HepG2 (cell line): ENCODE measurements around the gene ACAT2. TPM values are rescaled to one million over a fixed set of nuclear protein-coding genes. Genes with fewer than 3 reads are reported as not detected.
A peak's percentile ranks its signal among the peaks of the same experiment; 100 is the strongest.

ENCODE experiments used
- CC2D1A ChIP-seq: sonication (generic); formaldehyde crosslinking; IDR thresholded peaks from 2 replicates; pipeline ENCODE4 v1.8.1; 2023; ENCODE audit warnings: mild to moderate bottlenecking, missing genetic modification reagents
- GPN1 ChIP-seq: sonication (generic); formaldehyde crosslinking; IDR thresholded peaks from 2 replicates; pipeline ENCODE4 v1.5.1; 2020; ENCODE audit warnings: missing genetic modification reagents, borderline replicate concordance
- IRF1 ChIP-seq: sonication (generic); formaldehyde crosslinking; IDR thresholded peaks from 2 replicates; pipeline ENCODE4 v1.4.0; 2020; ENCODE audit warnings: low read depth, mild to moderate bottlenecking, missing genetic modification reagents
- KDM4B ChIP-seq: sonication (generic); formaldehyde crosslinking; IDR thresholded peaks from 2 replicates; pipeline ENCODE4 v1.4.0; 2020; ENCODE audit warnings: missing genetic modification reagents
- MAFG ChIP-seq: sonication (generic); formaldehyde crosslinking; IDR thresholded peaks from 2 replicates; pipeline ENCODE4 v1.5.1; 2020; ENCODE audit warnings: mild to moderate bottlenecking, missing genetic modification reagents
- PCBP2 ChIP-seq: fragments of 200-400 bp; formaldehyde crosslinking; optimal IDR thresholded peaks from 2 replicates; pipeline ENCODE3; 2018; ENCODE audit warnings: low read length, low read depth; ENCODE audit not compliant: poor library complexity, severe bottlenecking
- SP2 ChIP-seq: sonication (generic); formaldehyde crosslinking; IDR thresholded peaks from 2 replicates; pipeline ENCODE4 v1.5.1; 2020; ENCODE audit warnings: mild to moderate bottlenecking, missing genetic modification reagents
- TCF12 ChIP-seq, 2 experiments: fragments of 450-650 bp in 1 of 2; sonication (generic) in 1 of 2; formaldehyde crosslinking in 1 of 2; IDR thresholded peaks; 2 replicates each; pipeline versions ENCODE4 v1.6.1 to v1.8.0; 2017 to 2022; ENCODE audit warnings: antibody characterized with exemption in 1 of 2, mild to moderate bottlenecking in 1 of 2, missing genetic modification reagents in 1 of 2, moderate library complexity in 1 of 2
- UBTF ChIP-seq: sonication (generic); formaldehyde crosslinking; IDR thresholded peaks from 2 replicates; pipeline ENCODE4 v1.4.0; 2020; ENCODE audit warnings: mild to moderate bottlenecking, missing genetic modification reagents
- ZNF768 ChIP-seq: sonication (generic); formaldehyde crosslinking; IDR thresholded peaks from 2 replicates; pipeline ENCODE4 v1.4.0; 2020; ENCODE audit warnings: missing genetic modification reagents
- ZNF792 ChIP-seq: IDR thresholded peaks from 2 replicates; pipeline ENCODE4 v1.6.1; 2016
- ZSCAN31 ChIP-seq: sonication (generic); formaldehyde crosslinking; IDR thresholded peaks from 2 replicates; pipeline ENCODE4 v1.5.0; 2020; ENCODE audit warnings: low read depth, mild to moderate bottlenecking, missing genetic modification reagents
- polyA plus RNA-seq, 8 experiments: library from polyadenylated mRNA; depleted of rRNA in 3 of 8; stranded (reverse) in 7 of 8; unstranded in 1 of 8; fragments of >200 nt; fragmentation: Illumina TruSeq in 4 of 8; extraction: Trizol in 4 of 8; gene quantifications; 2 replicates each; pipeline versions ENCODE4 v1.2.1 to v1.2.3, GENCODE V29; 2011 to 2016; ENCODE audit warnings: low read depth in 4 of 8, missing spikeins in 1 of 8, mixed read lengths in 1 of 8; ENCODE audit not compliant: insufficient read depth in 1 of 8
- total RNA-seq, 5 experiments: library from RNA; depleted of rRNA; stranded (reverse); fragments of >200 nt; fragmentation: Illumina TruSeq; extraction: Trizol; gene quantifications; 2 replicates each; pipeline ENCODE4 v1.2.3, GENCODE V29; 2016; ENCODE audit warnings: low read depth in 1 of 5
- TF ChIP-seq, protein P1 (sequence below): sonication (generic); formaldehyde crosslinking; IDR thresholded peaks from 2 replicates; pipeline ENCODE4 v1.4.0; 2020; ENCODE audit warnings: missing genetic modification reagents, borderline replicate concordance
- TF ChIP-seq, protein P2 (sequence below): sonication (generic); formaldehyde crosslinking; IDR thresholded peaks from 2 replicates; pipeline ENCODE4 v1.5.1; 2020; ENCODE audit warnings: missing genetic modification reagents, mild to moderate bottlenecking, borderline replicate concordance
- TF ChIP-seq, protein P3 (sequence below): sonication (generic); formaldehyde crosslinking; IDR thresholded peaks from 2 replicates; pipeline ENCODE4 v1.4.0; 2020; ENCODE audit warnings: missing genetic modification reagents, borderline replicate concordance
- TF ChIP-seq, protein P4 (sequence below): sonication (generic); formaldehyde crosslinking; IDR thresholded peaks from 2 replicates; pipeline ENCODE4 v1.8.0; 2022; ENCODE audit warnings: mild to moderate bottlenecking, missing genetic modification reagents, moderate library complexity

The ACAT2 gene
- total and polyA plus RNA-seq, 2 of the 13 experiments (the other 11 are each of a cell fraction or from before 2014, with no cell fraction given), result 121 to 534 TPM

DNA sequence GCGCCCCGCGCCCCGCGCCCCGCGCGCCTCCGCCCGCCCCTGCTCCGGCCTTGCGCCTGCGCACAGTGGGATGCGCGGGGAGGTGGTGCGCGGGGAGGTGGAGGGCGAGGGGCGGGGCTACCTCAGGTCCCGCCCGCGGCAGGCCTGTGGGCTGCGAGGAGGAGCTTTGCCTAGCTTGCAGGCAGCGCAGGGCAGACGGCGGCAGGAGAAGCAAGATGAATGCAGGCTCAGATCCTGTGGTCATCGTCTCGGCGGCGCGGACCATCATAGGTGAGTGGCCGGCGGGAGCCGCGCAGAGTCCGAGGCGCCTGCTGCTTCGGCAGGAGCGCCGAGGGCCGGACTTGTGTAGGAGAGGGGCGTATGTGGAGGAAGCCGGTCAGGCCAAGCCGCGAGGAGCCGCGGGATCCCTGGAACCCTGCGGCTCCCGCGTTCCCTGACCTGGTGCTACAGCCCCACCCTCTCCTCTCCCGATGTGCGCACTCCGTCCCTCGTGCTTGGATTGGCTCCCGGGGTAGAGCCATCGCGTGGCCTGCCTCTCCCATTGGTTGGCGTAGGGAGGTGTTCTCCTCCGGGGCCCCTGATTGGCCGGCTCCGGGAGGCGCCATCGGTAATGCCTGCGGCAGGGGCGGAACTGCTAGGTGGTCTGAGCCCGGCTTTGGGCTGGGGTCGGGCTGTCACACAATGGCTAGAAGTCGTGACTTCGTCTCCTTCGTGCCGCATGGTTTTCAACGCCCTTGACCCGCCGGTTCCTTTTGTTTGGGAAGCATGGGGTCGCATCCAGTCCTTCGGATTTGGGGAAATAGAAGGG lies at the start of gene ACAT2 (continued):
- TF ChIP-seq, protein P1, sequence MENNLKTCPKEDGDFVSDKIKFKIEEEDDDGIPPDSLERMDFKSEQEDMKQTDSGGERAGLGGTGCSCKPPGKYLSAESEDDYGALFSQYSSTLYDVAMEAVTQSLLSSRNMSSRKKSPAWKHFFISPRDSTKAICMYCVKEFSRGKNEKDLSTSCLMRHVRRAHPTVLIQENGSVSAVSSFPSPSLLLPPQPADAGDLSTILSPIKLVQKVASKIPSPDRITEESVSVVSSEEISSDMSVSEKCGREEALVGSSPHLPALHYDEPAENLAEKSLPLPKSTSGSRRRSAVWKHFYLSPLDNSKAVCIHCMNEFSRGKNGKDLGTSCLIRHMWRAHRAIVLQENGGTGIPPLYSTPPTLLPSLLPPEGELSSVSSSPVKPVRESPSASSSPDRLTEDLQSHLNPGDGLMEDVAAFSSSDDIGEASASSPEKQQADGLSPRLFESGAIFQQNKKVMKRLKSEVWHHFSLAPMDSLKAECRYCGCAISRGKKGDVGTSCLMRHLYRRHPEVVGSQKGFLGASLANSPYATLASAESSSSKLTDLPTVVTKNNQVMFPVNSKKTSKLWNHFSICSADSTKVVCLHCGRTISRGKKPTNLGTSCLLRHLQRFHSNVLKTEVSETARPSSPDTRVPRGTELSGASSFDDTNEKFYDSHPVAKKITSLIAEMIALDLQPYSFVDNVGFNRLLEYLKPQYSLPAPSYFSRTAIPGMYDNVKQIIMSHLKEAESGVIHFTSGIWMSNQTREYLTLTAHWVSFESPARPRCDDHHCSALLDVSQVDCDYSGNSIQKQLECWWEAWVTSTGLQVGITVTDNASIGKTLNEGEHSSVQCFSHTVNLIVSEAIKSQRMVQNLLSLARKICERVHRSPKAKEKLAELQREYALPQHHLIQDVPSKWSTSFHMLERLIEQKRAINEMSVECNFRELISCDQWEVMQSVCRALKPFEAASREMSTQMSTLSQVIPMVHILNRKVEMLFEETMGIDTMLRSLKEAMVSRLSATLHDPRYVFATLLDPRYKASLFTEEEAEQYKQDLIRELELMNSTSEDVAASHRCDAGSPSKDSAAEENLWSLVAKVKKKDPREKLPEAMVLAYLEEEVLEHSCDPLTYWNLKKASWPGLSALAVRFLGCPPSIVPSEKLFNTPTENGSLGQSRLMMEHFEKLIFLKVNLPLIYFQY (CRISPR knock-in tag), result peak; percentile 11; the same call in 1 of the 2 replicates
- TF ChIP-seq, protein P2, sequence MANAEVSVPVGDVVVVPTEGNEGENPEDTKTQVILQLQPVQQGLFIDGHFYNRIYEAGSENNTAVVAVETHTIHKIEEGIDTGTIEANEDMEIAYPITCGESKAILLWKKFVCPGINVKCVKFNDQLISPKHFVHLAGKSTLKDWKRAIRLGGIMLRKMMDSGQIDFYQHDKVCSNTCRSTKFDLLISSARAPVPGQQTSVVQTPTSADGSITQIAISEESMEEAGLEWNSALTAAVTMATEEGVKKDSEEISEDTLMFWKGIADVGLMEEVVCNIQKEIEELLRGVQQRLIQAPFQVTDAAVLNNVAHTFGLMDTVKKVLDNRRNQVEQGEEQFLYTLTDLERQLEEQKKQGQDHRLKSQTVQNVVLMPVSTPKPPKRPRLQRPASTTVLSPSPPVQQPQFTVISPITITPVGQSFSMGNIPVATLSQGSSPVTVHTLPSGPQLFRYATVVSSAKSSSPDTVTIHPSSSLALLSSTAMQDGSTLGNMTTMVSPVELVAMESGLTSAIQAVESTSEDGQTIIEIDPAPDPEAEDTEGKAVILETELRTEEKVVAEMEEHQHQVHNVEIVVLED (CRISPR knock-in tag), result peak; percentile 85
- TF ChIP-seq GPN1 (CRISPR knock-in tag) (peak; percentile 95; the same call in 1 of the 2 replicates), UBTF (CRISPR knock-in tag) (peak; percentile 75), TCF12 (IDR thresholded peaks at IDR 0.05) (no peak), TCF12 (CRISPR knock-in tag; IDR thresholded peaks at IDR 0.05) (peak; percentile 78; the same call in 1 of the 2 replicates), ZNF768 (CRISPR knock-in tag) (peak; percentile 78), ZNF792 (CRISPR knock-in tag) (no peak; the same call in 1 of the 2 replicates), IRF1 (CRISPR knock-in tag) (peak; percentile 41; the same call in 1 of the 2 replicates), PCBP2 (no peak), SP2 (CRISPR knock-in tag) (peak; percentile 91), CC2D1A (0 out of 2 replicates have a peak, but pooled peaks have one; percentile 80), KDM4B (CRISPR knock-in tag) (peak; percentile 91), ZSCAN31 (CRISPR knock-in tag) (peak; percentile 98), MAFG (CRISPR knock-in tag) (no peak)
- TF ChIP-seq, protein P3, sequence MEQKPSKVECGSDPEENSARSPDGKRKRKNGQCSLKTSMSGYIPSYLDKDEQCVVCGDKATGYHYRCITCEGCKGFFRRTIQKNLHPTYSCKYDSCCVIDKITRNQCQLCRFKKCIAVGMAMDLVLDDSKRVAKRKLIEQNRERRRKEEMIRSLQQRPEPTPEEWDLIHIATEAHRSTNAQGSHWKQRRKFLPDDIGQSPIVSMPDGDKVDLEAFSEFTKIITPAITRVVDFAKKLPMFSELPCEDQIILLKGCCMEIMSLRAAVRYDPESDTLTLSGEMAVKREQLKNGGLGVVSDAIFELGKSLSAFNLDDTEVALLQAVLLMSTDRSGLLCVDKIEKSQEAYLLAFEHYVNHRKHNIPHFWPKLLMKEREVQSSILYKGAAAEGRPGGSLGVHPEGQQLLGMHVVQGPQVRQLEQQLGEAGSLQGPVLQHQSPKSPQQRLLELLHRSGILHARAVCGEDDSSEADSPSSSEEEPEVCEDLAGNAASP (CRISPR knock-in tag), result peak; percentile 10; the same call in 1 of the 2 replicates
- TF ChIP-seq, protein P4, sequence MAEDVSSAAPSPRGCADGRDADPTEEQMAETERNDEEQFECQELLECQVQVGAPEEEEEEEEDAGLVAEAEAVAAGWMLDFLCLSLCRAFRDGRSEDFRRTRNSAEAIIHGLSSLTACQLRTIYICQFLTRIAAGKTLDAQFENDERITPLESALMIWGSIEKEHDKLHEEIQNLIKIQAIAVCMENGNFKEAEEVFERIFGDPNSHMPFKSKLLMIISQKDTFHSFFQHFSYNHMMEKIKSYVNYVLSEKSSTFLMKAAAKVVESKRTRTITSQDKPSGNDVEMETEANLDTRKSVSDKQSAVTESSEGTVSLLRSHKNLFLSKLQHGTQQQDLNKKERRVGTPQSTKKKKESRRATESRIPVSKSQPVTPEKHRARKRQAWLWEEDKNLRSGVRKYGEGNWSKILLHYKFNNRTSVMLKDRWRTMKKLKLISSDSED (CRISPR knock-in tag), result no peak
